Measurements from ENCODE around the gene NSG1. TPM values are rescaled to one million over a fixed set of nuclear protein-coding genes. Genes with fewer than 3 reads are reported as not detected.

NSG1 gene
- total RNA-seq, 1 donor: not detected

DNA sequence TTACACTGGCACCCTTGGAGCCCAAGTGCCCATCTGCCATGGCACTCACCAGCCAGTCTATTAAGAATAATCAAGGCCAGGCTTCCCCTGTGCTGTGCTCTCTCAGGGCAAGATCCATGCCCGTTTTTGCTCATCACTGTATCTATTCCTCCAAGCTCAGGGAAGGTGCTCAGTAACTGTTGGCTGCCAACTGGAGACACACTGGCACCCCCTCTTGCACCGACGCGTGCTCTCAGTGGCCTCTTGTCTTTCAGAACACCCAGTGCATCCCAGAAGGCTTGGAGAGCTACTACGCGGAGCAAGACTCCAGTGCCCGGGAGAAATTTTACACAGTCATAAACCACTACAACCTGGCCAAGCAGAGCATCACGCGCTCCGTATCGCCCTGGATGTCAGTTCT lies 30.1 kb downstream of the NSG1 start:
- TF ChIP-seq, protein P1, sequence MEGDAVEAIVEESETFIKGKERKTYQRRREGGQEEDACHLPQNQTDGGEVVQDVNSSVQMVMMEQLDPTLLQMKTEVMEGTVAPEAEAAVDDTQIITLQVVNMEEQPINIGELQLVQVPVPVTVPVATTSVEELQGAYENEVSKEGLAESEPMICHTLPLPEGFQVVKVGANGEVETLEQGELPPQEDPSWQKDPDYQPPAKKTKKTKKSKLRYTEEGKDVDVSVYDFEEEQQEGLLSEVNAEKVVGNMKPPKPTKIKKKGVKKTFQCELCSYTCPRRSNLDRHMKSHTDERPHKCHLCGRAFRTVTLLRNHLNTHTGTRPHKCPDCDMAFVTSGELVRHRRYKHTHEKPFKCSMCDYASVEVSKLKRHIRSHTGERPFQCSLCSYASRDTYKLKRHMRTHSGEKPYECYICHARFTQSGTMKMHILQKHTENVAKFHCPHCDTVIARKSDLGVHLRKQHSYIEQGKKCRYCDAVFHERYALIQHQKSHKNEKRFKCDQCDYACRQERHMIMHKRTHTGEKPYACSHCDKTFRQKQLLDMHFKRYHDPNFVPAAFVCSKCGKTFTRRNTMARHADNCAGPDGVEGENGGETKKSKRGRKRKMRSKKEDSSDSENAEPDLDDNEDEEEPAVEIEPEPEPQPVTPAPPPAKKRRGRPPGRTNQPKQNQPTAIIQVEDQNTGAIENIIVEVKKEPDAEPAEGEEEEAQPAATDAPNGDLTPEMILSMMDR (IDR thresholded peaks at IDR 0.05; ENCODE audit: extremely low read depth, low read depth, low read length): no peak
- Histone ChIP-seq H3K9me3 (ENCODE audit: low read depth, low read length) (no peaks in the 10 kb centered on the region), H3K4me2 (ENCODE audit: insufficient read depth, low read length) (no peak overlapping the region), H3K4me1 (ENCODE audit: insufficient read depth, low read length) (no peaks in the 10 kb centered on the region), H4K20me1 (ENCODE audit: insufficient read depth, low read length) (no peaks in the 10 kb centered on the region), H3K27me3 (ENCODE audit: insufficient read depth, low read length) (no peaks in the 10 kb centered on the region), H3K4me3 (ENCODE audit: insufficient read depth, low read length) (no peak overlapping the region), H3K36me3 (ENCODE audit: insufficient read depth, low read length) (peaks cover 32% of the 10 kb centered on the region), H3K79me2 (ENCODE audit: insufficient read depth, low read length) (no peaks in the 10 kb centered on the region), H2AFZ (ENCODE audit: low read length) (no peak overlapping the region), H3K27ac (ENCODE audit: low read depth, low read length) (no peak overlapping the region)
- no peak for DNase-seq (ENCODE audit: insufficient read length, low spot score, missing footprints)

DNA sequence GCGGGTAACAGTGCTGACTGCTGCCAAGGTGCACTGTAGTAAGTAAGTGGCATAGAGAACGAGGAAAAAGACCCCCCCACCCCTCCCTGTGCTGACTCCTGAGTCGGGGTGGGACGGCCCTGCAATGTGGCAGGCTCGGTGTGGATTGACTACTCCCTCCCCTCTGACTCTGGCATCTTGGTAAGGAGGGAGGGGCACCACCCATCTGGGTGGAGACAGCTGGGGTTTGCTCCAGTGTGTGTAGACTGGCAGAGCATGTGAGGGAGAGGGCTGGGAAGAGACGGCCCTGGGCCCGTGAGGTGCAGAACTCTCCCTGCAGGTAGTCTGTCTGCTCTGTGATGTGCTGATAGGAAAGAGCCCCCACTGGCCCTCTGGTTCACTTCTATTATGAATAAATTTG lies 31.0 kb downstream of the NSG1 start:
- no peak overlapping the region for H3K4me2 ChIP-seq (ENCODE audit: insufficient read depth, low read length)
- TF ChIP-seq, protein P1 (IDR thresholded peaks at IDR 0.05; ENCODE audit: extremely low read depth, low read depth, low read length): no peak
- H3K36me3 ChIP-seq (ENCODE audit: insufficient read depth, low read length): peaks cover 33% of the 10 kb centered on the region
- no peak overlapping the region for H2AFZ ChIP-seq (ENCODE audit: low read length)
- no peak overlapping the region for H3K4me3 ChIP-seq (ENCODE audit: insufficient read depth, low read length)
- H3K27me3 ChIP-seq (ENCODE audit: insufficient read depth, low read length): no peaks in the 10 kb centered on the region
- no peaks in the 10 kb centered on the region for H3K79me2 ChIP-seq (ENCODE audit: insufficient read depth, low read length)
- H3K27ac ChIP-seq (ENCODE audit: low read depth, low read length): no peak overlapping the region
- H4K20me1 ChIP-seq (ENCODE audit: insufficient read depth, low read length): no peaks in the 10 kb centered on the region
- no peak for DNase-seq (ENCODE audit: insufficient read length, low spot score, missing footprints)
- H3K4me1 ChIP-seq (ENCODE audit: insufficient read depth, low read length): no peaks in the 10 kb centered on the region
- no peaks in the 10 kb centered on the region for H3K9me3 ChIP-seq (ENCODE audit: low read depth, low read length)

DNA sequence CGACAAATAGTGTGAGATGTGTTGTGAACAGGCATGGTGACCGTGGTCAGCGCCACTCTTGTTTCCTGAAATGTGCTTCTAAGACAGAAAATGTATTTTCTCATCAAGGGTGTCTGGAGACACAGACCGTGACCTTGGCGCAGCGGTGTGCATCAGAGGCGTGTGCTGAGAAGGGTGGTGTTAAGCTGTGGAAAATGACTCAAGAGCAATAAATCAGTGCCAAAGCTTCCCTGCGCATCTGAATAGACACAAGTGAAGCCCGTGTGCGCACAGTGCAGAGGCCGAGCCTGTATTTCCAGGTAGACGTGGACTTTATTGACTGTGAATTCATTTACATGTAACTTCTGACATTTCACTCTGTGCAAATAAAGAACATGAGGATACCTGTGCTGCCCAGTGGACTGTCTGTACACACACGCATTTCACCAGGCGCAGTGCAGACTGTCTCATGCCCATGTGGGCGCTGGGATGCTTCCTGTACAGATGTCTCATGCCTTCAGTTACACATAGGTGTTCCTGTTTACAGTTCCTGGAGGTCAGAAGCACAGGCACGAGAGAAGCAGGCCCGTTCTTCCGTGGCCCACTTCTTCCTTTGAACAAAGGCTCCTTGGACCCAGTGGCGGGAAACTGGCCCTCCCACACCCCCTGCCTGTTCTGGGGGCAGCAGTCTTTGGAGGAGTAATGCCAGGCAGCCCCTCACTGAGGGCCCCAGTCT lies 31.9 kb downstream of the NSG1 start:
- TF ChIP-seq, protein P1 (IDR thresholded peaks at IDR 0.05; ENCODE audit: extremely low read depth, low read depth, low read length): no peak
- Histone ChIP-seq H3K27ac (ENCODE audit: low read depth, low read length) (no peak overlapping the region), H3K4me1 (ENCODE audit: insufficient read depth, low read length) (no peaks in the 10 kb centered on the region)

DNA sequence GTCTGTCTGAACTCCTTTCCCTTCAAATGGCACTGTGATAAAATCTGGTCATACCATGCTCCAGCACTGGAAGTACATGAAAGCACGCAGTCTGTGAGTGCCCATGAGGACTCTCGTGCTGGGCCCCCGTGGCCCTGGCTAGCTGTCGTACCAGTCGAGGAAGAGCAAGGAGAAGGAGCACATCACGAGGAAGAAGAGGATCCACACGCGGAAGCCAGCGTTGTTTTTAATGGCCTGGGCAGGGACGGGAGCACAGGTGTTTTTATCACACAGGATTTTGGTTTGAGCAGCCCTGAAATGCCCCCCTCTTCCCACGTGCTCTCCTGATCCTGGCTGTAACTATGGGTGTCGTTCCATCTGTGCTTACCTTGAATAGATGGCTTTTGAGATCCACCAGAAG lies 33.0 kb downstream of the NSG1 start:
- no peak for DNase-seq (ENCODE audit: insufficient read length, low spot score, missing footprints)
- Histone ChIP-seq H3K27ac (ENCODE audit: low read depth, low read length) (no peak overlapping the region), H2AFZ (ENCODE audit: low read length) (no peak overlapping the region), H3K4me1 (ENCODE audit: insufficient read depth, low read length) (no peaks in the 10 kb centered on the region), H3K4me2 (ENCODE audit: insufficient read depth, low read length) (no peak overlapping the region), H4K20me1 (ENCODE audit: insufficient read depth, low read length) (no peaks in the 10 kb centered on the region), H3K4me3 (ENCODE audit: insufficient read depth, low read length) (no peak overlapping the region), H3K9me3 (ENCODE audit: low read depth, low read length) (no peaks in the 10 kb centered on the region), H3K36me3 (ENCODE audit: insufficient read depth, low read length) (peaks cover 42% of the 10 kb centered on the region), H3K27me3 (ENCODE audit: insufficient read depth, low read length) (no peaks in the 10 kb centered on the region), H3K79me2 (ENCODE audit: insufficient read depth, low read length) (no peaks in the 10 kb centered on the region)
- TF ChIP-seq, protein P1 (IDR thresholded peaks at IDR 0.05; ENCODE audit: extremely low read depth, low read depth, low read length): no peak

More for the DNA sequence above, 31.9 kb downstream of the NSG1 start:
- Histone ChIP-seq H3K36me3 (ENCODE audit: insufficient read depth, low read length) (peaks cover 39% of the 10 kb centered on the region), H3K27me3 (ENCODE audit: insufficient read depth, low read length) (no peaks in the 10 kb centered on the region), H4K20me1 (ENCODE audit: insufficient read depth, low read length) (no peaks in the 10 kb centered on the region), H3K79me2 (ENCODE audit: insufficient read depth, low read length) (no peaks in the 10 kb centered on the region), H3K4me2 (ENCODE audit: insufficient read depth, low read length) (no peak overlapping the region), H2AFZ (ENCODE audit: low read length) (no peak overlapping the region), H3K9me3 (ENCODE audit: low read depth, low read length) (no peaks in the 10 kb centered on the region), H3K4me3 (ENCODE audit: insufficient read depth, low read length) (no peak overlapping the region)
- DNase-seq (ENCODE audit: insufficient read length, low spot score, missing footprints): no peak

Measured in osteoblast (primary cell).